Psoas muscle (tissue), 8 donors: ENCODE data around the gene TECTA. TPM values are rescaled to one million over a fixed set of nuclear protein-coding genes. Genes with fewer than 3 reads are reported as not detected.

Experiments used
- ATAC-seq, 4 donors: fragments of 200-7000 bp; cut with Tn5 transposase; one replicate each; pipeline ENCODE4 v1.9.1; 2020; ENCODE audit warnings: moderate library complexity in 3 of 4, mild to moderate bottlenecking in 2 of 4
- DNase-seq, 2 donors: peaks; one replicate each; pipeline ENCODE4 v3.0.0-alpha.2; 2020
- H3K27ac ChIP-seq: fragments of 200-600 bp; one replicate; pipeline ENCODE4 v1.8.0; 2022
- H3K27me3 ChIP-seq, 3 donors: fragments of 200-600 bp in 1 of 3; one replicate each; pipeline versions ENCODE4 v1.6.1 to v1.8.0; 2013 to 2022; ENCODE audit warnings: low read length in 2 of 3, mild to moderate bottlenecking in 2 of 3, moderate library complexity in 1 of 3; ENCODE audit not compliant: insufficient read depth in 3 of 3
- H3K36me3 ChIP-seq, 2 donors: fragments of 200-600 bp in 1 of 2; one replicate each; pipeline versions ENCODE4 v1.6.1 to v1.8.0; 2013 to 2022; ENCODE audit warnings: low read depth in 1 of 2, mild to moderate bottlenecking in 1 of 2, moderate library complexity in 1 of 2; ENCODE audit not compliant: insufficient read depth in 1 of 2
- H3K4me1 ChIP-seq: fragments of 200-600 bp; one replicate; pipeline ENCODE4 v1.8.0; 2022
- H3K4me3 ChIP-seq: fragments of 200-600 bp; one replicate; pipeline ENCODE4 v1.8.0; 2022; ENCODE audit warnings: mild to moderate bottlenecking
- H3K9me3 ChIP-seq: fragments of 200-600 bp; one replicate; pipeline ENCODE4 v1.8.0; 2022
- WGBS, 3 donors: extraction: QIAGEN DNeasy Blood & Tissue Kit; methylation state at CpG; one replicate each; pipeline versions ENCODE4 v1.1.6 to v1.1.7; 2013; 5-methylcytosine and 5-hydroxymethylcytosine counted together
- intact Hi-C, 2 donors: fragments of 100-400 bp; cut with DNase I; formaldehyde crosslinking; loops; one replicate each; pipeline versions ENCODE4 v1.11.0 to v1.14.2; 2022
- polyA plus RNA-seq, 3 donors: library from polyadenylated mRNA; stranded (reverse); fragments of 200-250 nt; gene quantifications; one replicate each; pipeline ENCODE4 v1.2.3, GENCODE V29; 2013
- total RNA-seq, 4 donors: library from RNA; stranded (reverse); fragmentation: NEBNext Ultra II Directional in 2 of 4; extraction: Animal tissue kit (Norgen Biotek cat#: 25700) in 2 of 4; gene quantifications; one replicate each; pipeline versions ENCODE4 v1.2.1 to v1.2.4, GENCODE V29; 2021 to 2023
- TF ChIP-seq, protein P1 (sequence below): fragments of 200-600 bp; IDR thresholded peaks from one replicate; pipeline ENCODE4 v1.8.0; 2022; ENCODE audit warnings: antibody characterized with exemption
- donor health status: healthy with polysubstance abuse.
- donor health status: DM: no; HTN: no; CAD: no; lungs with moderate emphysema.
- donor health status: Bipolar disorder and iron deficiency.
- donor health status: healthy.
- donor health status: DM: yes; HTN: yes; CAD: no.
- donor health status: DM: no; HTN: no; CAD: no.
- donor health status: DM: no; HTN: no; CAD: no.
- donor health status: DM: yes; HTN: yes; CAD: no.

TECTA gene
- total and polyA plus RNA-seq, 7 donors: 0.10 to 2.6 (median 0.30) TPM

DNA sequence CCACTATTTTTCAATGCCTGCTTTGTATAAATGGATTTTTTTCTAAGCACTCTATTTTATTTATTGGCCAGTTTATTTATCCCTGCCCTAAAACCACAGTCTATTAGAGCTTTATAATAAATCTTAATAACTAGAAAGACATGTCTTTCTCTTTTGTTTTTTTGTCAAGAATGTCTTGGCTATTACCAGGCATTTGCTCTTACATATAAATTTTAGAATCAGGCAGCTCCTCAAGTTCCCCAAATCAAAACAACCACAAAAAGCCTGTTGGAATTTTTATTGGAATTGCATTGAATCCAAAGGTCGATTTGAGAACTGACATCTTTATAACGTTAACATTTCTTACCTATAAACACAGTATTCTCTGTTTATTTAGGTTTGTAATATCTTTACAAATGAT lies 105.8 kb downstream of the TECTA start:
- H3K4me1 ChIP-seq: no peaks in the 10 kb centered on the region
- no peaks in the 10 kb centered on the region for H3K36me3 ChIP-seq
- peaks cover 0 to 5% (median 0%) of the 10 kb centered on the region in 3 donors for H3K27me3 ChIP-seq
- H3K9me3 ChIP-seq: no peaks in the 10 kb centered on the region
- intact Hi-C loops: no loop called here
- DNase-seq (no peak), ATAC-seq (no peak)
- no peak overlapping the region for H3K27ac ChIP-seq
- WGBS, 3 donors: 37 to 41% (median 40%) methylated on average over 2 of the region's 2 CpGs
- TF ChIP-seq, protein P1, sequence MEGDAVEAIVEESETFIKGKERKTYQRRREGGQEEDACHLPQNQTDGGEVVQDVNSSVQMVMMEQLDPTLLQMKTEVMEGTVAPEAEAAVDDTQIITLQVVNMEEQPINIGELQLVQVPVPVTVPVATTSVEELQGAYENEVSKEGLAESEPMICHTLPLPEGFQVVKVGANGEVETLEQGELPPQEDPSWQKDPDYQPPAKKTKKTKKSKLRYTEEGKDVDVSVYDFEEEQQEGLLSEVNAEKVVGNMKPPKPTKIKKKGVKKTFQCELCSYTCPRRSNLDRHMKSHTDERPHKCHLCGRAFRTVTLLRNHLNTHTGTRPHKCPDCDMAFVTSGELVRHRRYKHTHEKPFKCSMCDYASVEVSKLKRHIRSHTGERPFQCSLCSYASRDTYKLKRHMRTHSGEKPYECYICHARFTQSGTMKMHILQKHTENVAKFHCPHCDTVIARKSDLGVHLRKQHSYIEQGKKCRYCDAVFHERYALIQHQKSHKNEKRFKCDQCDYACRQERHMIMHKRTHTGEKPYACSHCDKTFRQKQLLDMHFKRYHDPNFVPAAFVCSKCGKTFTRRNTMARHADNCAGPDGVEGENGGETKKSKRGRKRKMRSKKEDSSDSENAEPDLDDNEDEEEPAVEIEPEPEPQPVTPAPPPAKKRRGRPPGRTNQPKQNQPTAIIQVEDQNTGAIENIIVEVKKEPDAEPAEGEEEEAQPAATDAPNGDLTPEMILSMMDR: no peak
- H3K4me3 ChIP-seq: no peak overlapping the region

DNA sequence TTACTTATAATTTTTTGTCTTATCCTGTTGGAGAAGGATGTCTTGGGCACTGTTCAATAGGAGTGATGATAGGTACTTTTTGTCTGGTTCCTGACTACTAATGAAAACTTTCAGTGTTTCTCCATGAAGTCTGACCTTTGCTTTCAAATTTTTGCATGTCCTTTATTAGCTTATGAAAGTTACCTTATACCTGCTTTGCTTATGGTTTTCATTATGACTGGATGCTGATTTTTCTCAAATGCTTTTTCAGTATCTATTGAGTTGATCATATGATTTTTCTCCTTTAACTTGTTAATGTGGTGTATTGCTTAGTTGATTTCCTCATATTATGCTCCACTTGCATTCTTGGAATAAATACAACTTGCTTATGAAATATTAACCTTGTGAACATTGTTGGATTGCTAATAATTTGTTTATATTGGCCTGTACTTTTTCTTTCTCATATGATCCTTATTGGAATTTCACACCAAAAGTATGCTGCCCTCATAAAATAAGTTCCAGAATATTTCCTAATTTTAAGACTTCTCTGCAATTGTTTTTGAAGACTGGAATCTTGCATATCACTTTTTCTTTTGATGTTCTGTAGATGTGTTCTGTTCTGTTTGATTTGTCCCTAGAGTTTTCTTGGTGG lies 106.6 kb downstream of the TECTA start:
- no peak overlapping the region for H3K4me3 ChIP-seq
- intact Hi-C loops: no loop called here
- no peak for ATAC-seq

DNA sequence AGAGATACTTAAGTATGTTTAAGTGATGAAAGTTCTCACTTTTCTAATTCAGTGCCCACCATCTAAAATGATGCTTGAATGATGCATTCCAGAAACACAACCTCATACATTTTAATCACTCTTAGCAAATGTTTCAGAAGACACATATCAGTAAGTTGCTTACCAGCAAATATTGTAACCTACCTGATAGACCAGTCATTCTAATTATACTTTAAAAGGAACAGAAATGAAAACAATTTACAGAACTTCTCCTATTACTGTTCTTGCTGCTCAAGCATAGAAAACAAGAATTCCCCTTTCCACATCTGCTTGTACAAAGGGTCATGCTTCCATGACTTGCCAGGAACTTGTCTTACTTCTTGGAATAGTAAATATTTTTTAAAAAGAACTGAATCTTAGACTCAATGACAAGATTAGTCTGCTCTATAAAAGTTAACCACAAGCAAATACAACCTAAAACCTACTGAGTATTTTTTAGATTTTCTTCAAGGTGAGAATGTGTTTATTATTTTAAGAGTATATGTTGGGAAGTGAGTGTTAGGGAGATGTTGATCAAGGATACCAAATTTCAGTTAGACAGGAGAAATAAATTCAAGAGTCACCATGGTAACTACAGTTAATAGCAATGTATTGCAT lies 109.5 kb downstream of the TECTA start:
- no peaks in the 10 kb centered on the region for H3K9me3 ChIP-seq
- H3K4me3 ChIP-seq: no peak overlapping the region
- H3K4me1 ChIP-seq: no peaks in the 10 kb centered on the region
- intact Hi-C loops: no loop called here
- no peak for ATAC-seq
- no peaks in the 10 kb centered on the region for H3K36me3 ChIP-seq
- DNase-seq: no peak
- H3K27ac ChIP-seq: no peak overlapping the region
- H3K27me3 ChIP-seq: peaks cover 0 to 3% (median 0%) of the 10 kb centered on the region in 3 donors
- TF ChIP-seq, protein P1: no peak

More for the DNA sequence above, 106.6 kb downstream of the TECTA start:
- H3K9me3 ChIP-seq: no peaks in the 10 kb centered on the region
- TF ChIP-seq, protein P1: no peak
- H3K36me3 ChIP-seq: no peaks in the 10 kb centered on the region
- DNase-seq: no peak
- no peaks in the 10 kb centered on the region for H3K4me1 ChIP-seq
- H3K27ac ChIP-seq: no peak overlapping the region
- H3K27me3 ChIP-seq: peaks cover 0 to 6% (median 0%) of the 10 kb centered on the region in 3 donors

DNA sequence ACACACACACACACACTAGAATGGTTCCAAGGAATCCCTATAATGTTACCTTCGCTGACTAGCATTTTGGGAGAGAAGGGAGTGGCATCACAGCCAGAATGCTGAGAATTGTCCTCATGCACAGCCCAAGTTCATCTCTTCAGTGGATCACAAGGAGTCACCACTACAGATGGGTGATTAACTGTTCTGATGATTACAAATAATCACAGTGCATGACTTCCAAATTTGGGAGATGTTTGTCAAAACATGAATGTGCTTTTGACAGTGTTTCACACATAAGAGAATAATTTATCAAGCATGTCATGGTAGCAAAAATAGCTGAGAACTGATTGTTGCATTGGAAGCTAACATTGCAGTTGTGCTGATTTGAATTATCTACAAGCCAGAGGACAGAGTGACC lies 110.6 kb downstream of the TECTA start:
- H3K9me3 ChIP-seq: no peaks in the 10 kb centered on the region
- WGBS, 3 donors: 90% methylated on average over 1 of the region's 1 CpG
- peaks cover 0 to 3% (median 0%) of the 10 kb centered on the region in 3 donors for H3K27me3 ChIP-seq
- no peak for ATAC-seq
- no peak overlapping the region for H3K27ac ChIP-seq
- H3K4me3 ChIP-seq: no peak overlapping the region
- no peaks in the 10 kb centered on the region for H3K4me1 ChIP-seq
- TF ChIP-seq, protein P1: no peak
- no peak for DNase-seq
- H3K36me3 ChIP-seq: no peaks in the 10 kb centered on the region
- intact Hi-C loops: no loop called here
